Measurements from ENCODE around the gene SELENOI. TPM values are rescaled to one million over a fixed set of nuclear protein-coding genes. Genes with fewer than 3 reads are reported as not detected.
"Not testable (repeated sequence)": the region's sequence is repeated elsewhere in the genome, so short reads cannot be mapped to it uniquely, and the experiment has no call there.

SELENOI gene
- total RNA-seq, 1 donor from 2014 or later = 33.4 TPM

- no peaks in the 10 kb centered on the region for H3K36me3 ChIP-seq
- no peaks in the 10 kb centered on the region for H3K27me3 ChIP-seq
- peak overlapping the region; percentile 62 to 65 for H3K4me3 ChIP-seq
- no peaks in the 10 kb centered on the region for H3K9me3 ChIP-seq
- H3K27ac ChIP-seq = peak overlapping the region; percentile 91
- no peak for TF ChIP-seq CTCF (IDR thresholded peaks at IDR 0.05)
- TF ChIP-seq POLR2A (IDR thresholded peaks at IDR 0.05) = no peak
- H3K4me1 ChIP-seq = peaks cover 27% of the 10 kb centered on the region
- DNase-seq (ENCODE audit: extremely low spot score in 2 of 2) = no peak
- intact Hi-C loops (cut with DNase I) = no loop called here
These were observed 46.4 kb upstream of the SELENOI start for GRCh38 chr2:26299471-26300101.

- intact Hi-C loops (cut with DNase I) = no loop called here
- H3K27ac ChIP-seq = peak overlapping the region; percentile 91
- DNase-seq (ENCODE audit: extremely low spot score in 2 of 2) = no peak
- TF ChIP-seq POLR2AphosphoS5 (IDR thresholded peaks at IDR 0.05; ENCODE audit: insufficient read depth in 1 of 2, low read depth in 1 of 2) = no peak
- TF ChIP-seq POLR2A (IDR thresholded peaks at IDR 0.05) = no peak
- no peak for TF ChIP-seq CTCF (IDR thresholded peaks at IDR 0.05)
- peaks cover 27% of the 10 kb centered on the region for H3K4me1 ChIP-seq
- H3K4me3 ChIP-seq = peak overlapping the region; percentile 62 to 65
- no peaks in the 10 kb centered on the region for H3K36me3 ChIP-seq
- H3K27me3 ChIP-seq = no peaks in the 10 kb centered on the region
- H3K9me3 ChIP-seq = no peaks in the 10 kb centered on the region
These were observed 45.6 kb upstream of the SELENOI start for GRCh38 chr2:26300234-26300925.

- H3K27ac ChIP-seq = no peak overlapping the region
- no peak for DNase-seq (ENCODE audit: extremely low spot score in 2 of 2)
- H3K9me3 ChIP-seq = no peaks in the 10 kb centered on the region
- TF ChIP-seq POLR2A (IDR thresholded peaks at IDR 0.05) (no peak), CTCF (IDR thresholded peaks at IDR 0.05) (no peak), POLR2AphosphoS5 (IDR thresholded peaks at IDR 0.05; ENCODE audit: insufficient read depth in 1 of 2, low read depth in 1 of 2) (peak in 1 of 2 donors; percentile 51)
- H3K4me3 ChIP-seq = no peak overlapping the region
- H3K27me3 ChIP-seq = no peaks in the 10 kb centered on the region
- intact Hi-C loops (cut with DNase I) = no loop called here
- H3K4me1 ChIP-seq = peaks cover 24% of the 10 kb centered on the region
- no peaks in the 10 kb centered on the region for H3K36me3 ChIP-seq
These were observed 43.1 kb upstream of the SELENOI start for GRCh38 chr2:26302846-26303245.

- H3K27ac ChIP-seq; H3K4me1 ChIP-seq; H3K27me3 ChIP-seq; DNase-seq (ENCODE audit: extremely low spot score in 2 of 2); intact Hi-C loops (cut with DNase I); H3K9me3 ChIP-seq; H3K4me3 ChIP-seq; H3K36me3 ChIP-seq: not testable (repeated sequence)
- TF ChIP-seq POLR2AphosphoS5 (IDR thresholded peaks at IDR 0.05; ENCODE audit: insufficient read depth in 1 of 2, low read depth in 1 of 2) = peak in 1 of 2 donors; percentile 31
These were observed 40.8 kb upstream of the SELENOI start for GRCh38 chr2:26305094-26305493.

GRCh38 chr2:26305540-26305939 lies 40.4 kb upstream of the SELENOI start:
- H3K9me3 ChIP-seq = no peaks in the 10 kb centered on the region
- no peak overlapping the region for H3K27ac ChIP-seq
- peaks cover 3% of the 10 kb centered on the region for H3K4me1 ChIP-seq
- no peak for DNase-seq (ENCODE audit: extremely low spot score in 2 of 2)
- intact Hi-C loops (cut with DNase I) = no loop called here
- no peaks in the 10 kb centered on the region for H3K36me3 ChIP-seq
- TF ChIP-seq POLR2A (IDR thresholded peaks at IDR 0.05) (no peak), CTCF (IDR thresholded peaks at IDR 0.05) (no peak), POLR2AphosphoS5 (IDR thresholded peaks at IDR 0.05; ENCODE audit: insufficient read depth in 1 of 2, low read depth in 1 of 2) (no peak)
- H3K4me3 ChIP-seq = no peak overlapping the region
- no peaks in the 10 kb centered on the region for H3K27me3 ChIP-seq
